Vagina (tissue), 2 donors: ENCODE data around the gene MEN1.

Experiments used
- CTCF ChIP-seq, 3 experiments: fragments of 450-650 bp in 2 of 3; fragments of 200-600 bp in 1 of 3; sonication (generic) in 1 of 3; IDR thresholded peaks; one replicate each; pipeline ENCODE4 v1.5.1; 2017 to 2019; ENCODE audit warnings: antibody characterized with exemption in 3 of 3, mild to moderate bottlenecking in 2 of 3, moderate library complexity in 2 of 3
- POLR2A ChIP-seq, 2 donors: fragments of 450-650 bp; IDR thresholded peaks; one replicate each; pipeline ENCODE4 v1.6.1; 2017; ENCODE audit warnings: antibody characterized with exemption in 2 of 2, mild to moderate bottlenecking in 2 of 2, moderate library complexity in 2 of 2

GRCh38 chr11:64852804-64853509 is 42.6 kb upstream of the MEN1 start:
- TF ChIP-seq POLR2A (IDR thresholded peaks at IDR 0.05), result no peak
- TF ChIP-seq CTCF (IDR thresholded peaks at IDR 0.05), result no peak
